Measurements from ENCODE around the gene DNAAF2. TPM values are rescaled to one million over a fixed set of nuclear protein-coding genes. Genes with fewer than 3 reads are reported as not detected.

Gene DNAAF2, protein sequence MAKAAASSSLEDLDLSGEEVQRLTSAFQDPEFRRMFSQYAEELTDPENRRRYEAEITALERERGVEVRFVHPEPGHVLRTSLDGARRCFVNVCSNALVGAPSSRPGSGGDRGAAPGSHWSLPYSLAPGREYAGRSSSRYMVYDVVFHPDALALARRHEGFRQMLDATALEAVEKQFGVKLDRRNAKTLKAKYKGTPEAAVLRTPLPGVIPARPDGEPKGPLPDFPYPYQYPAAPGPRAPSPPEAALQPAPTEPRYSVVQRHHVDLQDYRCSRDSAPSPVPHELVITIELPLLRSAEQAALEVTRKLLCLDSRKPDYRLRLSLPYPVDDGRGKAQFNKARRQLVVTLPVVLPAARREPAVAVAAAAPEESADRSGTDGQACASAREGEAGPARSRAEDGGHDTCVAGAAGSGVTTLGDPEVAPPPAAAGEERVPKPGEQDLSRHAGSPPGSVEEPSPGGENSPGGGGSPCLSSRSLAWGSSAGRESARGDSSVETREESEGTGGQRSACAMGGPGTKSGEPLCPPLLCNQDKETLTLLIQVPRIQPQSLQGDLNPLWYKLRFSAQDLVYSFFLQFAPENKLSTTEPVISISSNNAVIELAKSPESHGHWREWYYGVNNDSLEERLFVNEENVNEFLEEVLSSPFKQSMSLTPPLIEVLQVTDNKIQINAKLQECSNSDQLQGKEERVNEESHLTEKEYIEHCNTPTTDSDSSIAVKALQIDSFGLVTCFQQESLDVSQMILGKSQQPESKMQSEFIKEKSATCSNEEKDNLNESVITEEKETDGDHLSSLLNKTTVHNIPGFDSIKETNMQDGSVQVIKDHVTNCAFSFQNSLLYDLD
- polyA plus RNA-seq (2012; ENCODE audit: insufficient read length, low read depth), result 7.2 TPM

DNA sequence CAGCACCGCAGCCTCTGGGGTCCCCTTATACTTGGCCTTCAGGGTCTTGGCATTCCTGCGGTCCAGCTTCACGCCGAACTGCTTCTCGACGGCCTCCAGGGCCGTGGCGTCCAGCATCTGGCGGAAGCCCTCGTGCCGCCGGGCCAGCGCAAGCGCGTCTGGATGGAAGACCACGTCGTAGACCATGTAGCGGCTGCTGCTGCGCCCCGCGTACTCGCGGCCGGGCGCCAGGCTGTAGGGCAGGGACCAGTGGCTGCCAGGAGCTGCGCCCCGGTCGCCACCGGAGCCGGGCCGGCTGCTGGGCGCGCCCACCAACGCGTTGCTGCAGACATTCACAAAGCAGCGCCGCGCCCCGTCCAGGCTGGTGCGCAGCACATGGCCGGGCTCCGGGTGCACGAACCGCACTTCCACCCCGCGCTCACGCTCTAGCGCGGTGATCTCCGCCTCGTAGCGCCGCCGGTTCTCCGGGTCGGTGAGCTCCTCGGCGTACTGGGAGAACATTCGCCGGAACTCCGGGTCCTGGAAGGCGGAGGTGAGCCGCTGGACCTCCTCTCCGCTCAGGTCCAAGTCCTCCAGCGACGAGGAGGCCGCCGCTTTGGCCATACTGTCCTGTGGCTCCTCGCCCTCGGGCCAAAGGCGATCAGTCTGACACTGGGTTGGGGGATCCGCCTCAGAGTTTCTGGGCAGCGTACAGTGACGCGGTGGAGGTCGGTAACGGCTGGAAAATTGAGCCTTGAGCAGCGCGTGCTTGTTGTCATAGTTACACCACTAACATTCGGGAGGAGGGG is at the start of gene DNAAF2:
DNAAF2 (minus strand) TSS at position 698 of the 788 bp plus-strand sequence; CDS start at position 603, 95 bp downstream.
- TF ChIP-seq FOXP2 (optimal IDR thresholded peaks at IDR 0.05; ENCODE audit: borderline replicate concordance, extremely low read depth, extremely low read length, insufficient read depth) (peak; percentile 36), SIN3A (IDR thresholded peaks at IDR 0.05; ENCODE audit: borderline replicate concordance, insufficient read depth, low read length) (no peak), POLR2AphosphoS5 (IDR thresholded peaks at IDR 0.05; ENCODE audit: low read depth, low read length) (no peak), TAF1 (IDR thresholded peaks at IDR 0.05; ENCODE audit: borderline replicate concordance, insufficient read depth, low read length) (0 out of 2 replicates have a peak, but pooled peaks have one; percentile 5)
- TF ChIP-seq, protein P1, sequence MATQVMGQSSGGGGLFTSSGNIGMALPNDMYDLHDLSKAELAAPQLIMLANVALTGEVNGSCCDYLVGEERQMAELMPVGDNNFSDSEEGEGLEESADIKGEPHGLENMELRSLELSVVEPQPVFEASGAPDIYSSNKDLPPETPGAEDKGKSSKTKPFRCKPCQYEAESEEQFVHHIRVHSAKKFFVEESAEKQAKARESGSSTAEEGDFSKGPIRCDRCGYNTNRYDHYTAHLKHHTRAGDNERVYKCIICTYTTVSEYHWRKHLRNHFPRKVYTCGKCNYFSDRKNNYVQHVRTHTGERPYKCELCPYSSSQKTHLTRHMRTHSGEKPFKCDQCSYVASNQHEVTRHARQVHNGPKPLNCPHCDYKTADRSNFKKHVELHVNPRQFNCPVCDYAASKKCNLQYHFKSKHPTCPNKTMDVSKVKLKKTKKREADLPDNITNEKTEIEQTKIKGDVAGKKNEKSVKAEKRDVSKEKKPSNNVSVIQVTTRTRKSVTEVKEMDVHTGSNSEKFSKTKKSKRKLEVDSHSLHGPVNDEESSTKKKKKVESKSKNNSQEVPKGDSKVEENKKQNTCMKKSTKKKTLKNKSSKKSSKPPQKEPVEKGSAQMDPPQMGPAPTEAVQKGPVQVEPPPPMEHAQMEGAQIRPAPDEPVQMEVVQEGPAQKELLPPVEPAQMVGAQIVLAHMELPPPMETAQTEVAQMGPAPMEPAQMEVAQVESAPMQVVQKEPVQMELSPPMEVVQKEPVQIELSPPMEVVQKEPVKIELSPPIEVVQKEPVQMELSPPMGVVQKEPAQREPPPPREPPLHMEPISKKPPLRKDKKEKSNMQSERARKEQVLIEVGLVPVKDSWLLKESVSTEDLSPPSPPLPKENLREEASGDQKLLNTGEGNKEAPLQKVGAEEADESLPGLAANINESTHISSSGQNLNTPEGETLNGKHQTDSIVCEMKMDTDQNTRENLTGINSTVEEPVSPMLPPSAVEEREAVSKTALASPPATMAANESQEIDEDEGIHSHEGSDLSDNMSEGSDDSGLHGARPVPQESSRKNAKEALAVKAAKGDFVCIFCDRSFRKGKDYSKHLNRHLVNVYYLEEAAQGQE (IDR thresholded peaks at IDR 0.05; ENCODE audit: insufficient read depth in 1 of 2, low read depth in 2 of 2, low read length in 2 of 2), result no peak

GRCh38 chr14:49679271-49679670 is 44.2 kb upstream of the DNAAF2 start:
- TF ChIP-seq, protein P1 (IDR thresholded peaks at IDR 0.05; ENCODE audit: insufficient read depth in 1 of 2, low read depth in 2 of 2, low read length in 2 of 2), result no peak
- TF ChIP-seq FOXP2 (optimal IDR thresholded peaks at IDR 0.05; ENCODE audit: borderline replicate concordance, extremely low read depth, extremely low read length, insufficient read depth), result no peak
- TF ChIP-seq SIN3A (IDR thresholded peaks at IDR 0.05; ENCODE audit: borderline replicate concordance, insufficient read depth, low read length), result no peak
- TF ChIP-seq TAF1 (IDR thresholded peaks at IDR 0.05; ENCODE audit: borderline replicate concordance, insufficient read depth, low read length), result no peak
- TF ChIP-seq POLR2AphosphoS5 (IDR thresholded peaks at IDR 0.05; ENCODE audit: low read depth, low read length), result no peak

GRCh38 chr14:49677643-49678042 is 42.6 kb upstream of the DNAAF2 start:
- TF ChIP-seq SIN3A (IDR thresholded peaks at IDR 0.05; ENCODE audit: borderline replicate concordance, insufficient read depth, low read length), result no peak
- TF ChIP-seq POLR2AphosphoS5 (IDR thresholded peaks at IDR 0.05; ENCODE audit: low read depth, low read length), result no peak
- TF ChIP-seq, protein P1 (IDR thresholded peaks at IDR 0.05; ENCODE audit: insufficient read depth in 1 of 2, low read depth in 2 of 2, low read length in 2 of 2), result no peak
- no peak for TF ChIP-seq TAF1 (IDR thresholded peaks at IDR 0.05; ENCODE audit: borderline replicate concordance, insufficient read depth, low read length)
- no peak for TF ChIP-seq FOXP2 (optimal IDR thresholded peaks at IDR 0.05; ENCODE audit: borderline replicate concordance, extremely low read depth, extremely low read length, insufficient read depth)

- TF ChIP-seq POLR2AphosphoS5 (IDR thresholded peaks at IDR 0.05; ENCODE audit: low read depth, low read length), result no peak
- TF ChIP-seq, protein P1 (IDR thresholded peaks at IDR 0.05; ENCODE audit: insufficient read depth in 1 of 2, low read depth in 2 of 2, low read length in 2 of 2), result no peak
- TF ChIP-seq TAF1 (IDR thresholded peaks at IDR 0.05; ENCODE audit: borderline replicate concordance, insufficient read depth, low read length), result no peak
- TF ChIP-seq SIN3A (IDR thresholded peaks at IDR 0.05; ENCODE audit: borderline replicate concordance, insufficient read depth, low read length), result no peak
- TF ChIP-seq FOXP2 (optimal IDR thresholded peaks at IDR 0.05; ENCODE audit: borderline replicate concordance, extremely low read depth, extremely low read length, insufficient read depth), result no peak
Measured at GRCh38 chr14:49673586-49673985, 38.5 kb upstream of the DNAAF2 start.

Data from PFSK-1 (cell line).